Measurements from ENCODE around the gene GLI3.

The GLI3 gene

GRCh38 chr7:41954976-41955375 is 282.0 kb downstream of the GLI3 start:
- DNase-seq: no peak
- TF ChIP-seq EZH2 (optimal IDR thresholded peaks at IDR 0.05; ENCODE audit: low read depth, low read length) (no peak), EZH2phosphoT487 (IDR thresholded peaks at IDR 0.05; ENCODE audit: low read length) (no peak)
- TF ChIP-seq, protein P1, sequence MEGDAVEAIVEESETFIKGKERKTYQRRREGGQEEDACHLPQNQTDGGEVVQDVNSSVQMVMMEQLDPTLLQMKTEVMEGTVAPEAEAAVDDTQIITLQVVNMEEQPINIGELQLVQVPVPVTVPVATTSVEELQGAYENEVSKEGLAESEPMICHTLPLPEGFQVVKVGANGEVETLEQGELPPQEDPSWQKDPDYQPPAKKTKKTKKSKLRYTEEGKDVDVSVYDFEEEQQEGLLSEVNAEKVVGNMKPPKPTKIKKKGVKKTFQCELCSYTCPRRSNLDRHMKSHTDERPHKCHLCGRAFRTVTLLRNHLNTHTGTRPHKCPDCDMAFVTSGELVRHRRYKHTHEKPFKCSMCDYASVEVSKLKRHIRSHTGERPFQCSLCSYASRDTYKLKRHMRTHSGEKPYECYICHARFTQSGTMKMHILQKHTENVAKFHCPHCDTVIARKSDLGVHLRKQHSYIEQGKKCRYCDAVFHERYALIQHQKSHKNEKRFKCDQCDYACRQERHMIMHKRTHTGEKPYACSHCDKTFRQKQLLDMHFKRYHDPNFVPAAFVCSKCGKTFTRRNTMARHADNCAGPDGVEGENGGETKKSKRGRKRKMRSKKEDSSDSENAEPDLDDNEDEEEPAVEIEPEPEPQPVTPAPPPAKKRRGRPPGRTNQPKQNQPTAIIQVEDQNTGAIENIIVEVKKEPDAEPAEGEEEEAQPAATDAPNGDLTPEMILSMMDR (IDR thresholded peaks at IDR 0.05; ENCODE audit: low read length): no peak

DNA sequence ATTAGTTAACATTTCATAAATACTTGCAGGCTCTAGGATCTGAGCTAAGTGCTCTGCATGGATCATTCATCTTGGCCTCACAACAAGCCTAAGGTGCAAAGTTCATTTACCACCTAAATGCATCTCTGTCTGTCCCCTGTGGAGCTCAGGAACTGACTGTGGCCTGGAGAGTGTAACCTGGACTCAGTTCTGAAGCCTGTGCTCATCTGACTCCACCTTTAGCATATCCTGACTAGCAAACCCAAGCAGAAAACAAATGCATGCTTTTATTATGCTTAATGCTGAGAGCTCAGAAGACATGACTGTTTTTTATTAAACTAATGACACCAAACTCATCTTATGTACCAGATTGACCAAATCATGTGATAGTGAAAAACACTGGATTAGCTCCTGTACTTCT is 288.5 kb downstream of the GLI3 start:
- Histone ChIP-seq H4K20me1 (ENCODE audit: insufficient read depth, low read length) (no peaks in the 10 kb centered on the region), H3K79me2 (ENCODE audit: low read length) (no peaks in the 10 kb centered on the region), H3F3A (ENCODE audit: insufficient read depth, low read length) (peaks cover 17% of the 10 kb centered on the region), H3K4me1 (ENCODE audit: low read length) (peaks cover 42% of the 10 kb centered on the region), H3K27ac (ENCODE audit: low read length) (no peak overlapping the region), H3K4me3 (ENCODE audit: low read length) (no peak overlapping the region), H3K4me2 (ENCODE audit: low read depth, low read length) (no peak overlapping the region), H3K27me3 (replicated peaks; ENCODE audit: insufficient read depth, low read length) (no peaks in the 10 kb centered on the region), H3K9me3 (replicated peaks; ENCODE audit: insufficient read depth, low read length) (no peaks in the 10 kb centered on the region), H2AFZ (ENCODE audit: low read length) (no peak overlapping the region), H3K9ac (ENCODE audit: low read length) (no peak overlapping the region), H3K9me2 (replicated peaks; ENCODE audit: insufficient read depth, low read length) (no peaks in the 10 kb centered on the region), H3K36me3 (replicated peaks; ENCODE audit: insufficient read depth, low read length) (no peaks in the 10 kb centered on the region)
- DNase-seq: no peak
- TF ChIP-seq EZH2 (optimal IDR thresholded peaks at IDR 0.05; ENCODE audit: low read depth, low read length): no peak
- no peak for TF ChIP-seq EZH2phosphoT487 (IDR thresholded peaks at IDR 0.05; ENCODE audit: low read length)
- TF ChIP-seq, protein P1 (IDR thresholded peaks at IDR 0.05; ENCODE audit: low read length): no peak

More at GRCh38 chr7:41954976-41955375, 282.0 kb downstream of the GLI3 start:
- no peaks in the 10 kb centered on the region for H3K4me1 ChIP-seq (ENCODE audit: low read length)
- H4K20me1 ChIP-seq (ENCODE audit: insufficient read depth, low read length): no peaks in the 10 kb centered on the region
- no peaks in the 10 kb centered on the region for H3F3A ChIP-seq (ENCODE audit: insufficient read depth, low read length)
- H3K4me3 ChIP-seq (ENCODE audit: low read length): no peak overlapping the region
- H3K9me2 ChIP-seq (replicated peaks; ENCODE audit: insufficient read depth, low read length): no peaks in the 10 kb centered on the region
- no peak overlapping the region for H2AFZ ChIP-seq (ENCODE audit: low read length)
- H3K9ac ChIP-seq (ENCODE audit: low read length): no peak overlapping the region
- H3K27me3 ChIP-seq (replicated peaks; ENCODE audit: insufficient read depth, low read length): no peaks in the 10 kb centered on the region
- H3K9me3 ChIP-seq (replicated peaks; ENCODE audit: insufficient read depth, low read length): no peaks in the 10 kb centered on the region
- no peak overlapping the region for H3K4me2 ChIP-seq (ENCODE audit: low read depth, low read length)
- H3K79me2 ChIP-seq (ENCODE audit: low read length): no peaks in the 10 kb centered on the region
- no peaks in the 10 kb centered on the region for H3K36me3 ChIP-seq (replicated peaks; ENCODE audit: insufficient read depth, low read length)
- H3K27ac ChIP-seq (ENCODE audit: low read length): no peak overlapping the region

- H2AFZ ChIP-seq (ENCODE audit: low read length): peak overlapping the region; percentile 35
- H3F3A ChIP-seq (ENCODE audit: insufficient read depth, low read length): peaks cover 20% of the 10 kb centered on the region
Measured at GRCh38 chr7:41943094-41943577, 293.9 kb downstream of the GLI3 start.

More at GRCh38 chr7:41943094-41943577, 293.9 kb downstream of the GLI3 start:
- DNase-seq: peak; percentile 76
- Histone ChIP-seq H3K9ac (ENCODE audit: low read length) (peak overlapping the region; percentile 26; the same call in 1 of the 2 replicates), H4K20me1 (ENCODE audit: insufficient read depth, low read length) (no peaks in the 10 kb centered on the region), H3K4me3 (ENCODE audit: low read length) (no peak overlapping the region), H3K4me1 (ENCODE audit: low read length) (peaks cover 45% of the 10 kb centered on the region), H3K79me2 (ENCODE audit: low read length) (no peaks in the 10 kb centered on the region), H3K27me3 (replicated peaks; ENCODE audit: insufficient read depth, low read length) (no peaks in the 10 kb centered on the region), H3K9me2 (replicated peaks; ENCODE audit: insufficient read depth, low read length) (no peaks in the 10 kb centered on the region), H3K9me3 (replicated peaks; ENCODE audit: insufficient read depth, low read length) (no peaks in the 10 kb centered on the region), H3K36me3 (replicated peaks; ENCODE audit: insufficient read depth, low read length) (no peaks in the 10 kb centered on the region), H3K27ac (ENCODE audit: low read length) (peak overlapping the region; percentile 81; the same call in 1 of the 2 replicates), H3K4me2 (ENCODE audit: low read depth, low read length) (peak overlapping the region; percentile 79; the same call in 1 of the 2 replicates)
- TF ChIP-seq EZH2phosphoT487 (IDR thresholded peaks at IDR 0.05; ENCODE audit: low read length) (no peak), EZH2 (optimal IDR thresholded peaks at IDR 0.05; ENCODE audit: low read depth, low read length) (no peak)
- TF ChIP-seq, protein P1 (IDR thresholded peaks at IDR 0.05; ENCODE audit: low read length): peak; percentile 98
